Posterior vena cava (tissue), 2 donors: ENCODE results near the gene CNNM4. TPM values are rescaled to one million over a fixed set of nuclear protein-coding genes. Genes with fewer than 3 reads are reported as not detected.
A peak's percentile ranks its signal among the peaks of the same experiment; 100 is the strongest.

Experiments
- DNase-seq: peaks from one replicate; pipeline ENCODE4 v3.0.0-alpha.2; 2020; ENCODE audit warnings: low spot score
- intact Hi-C, 2 donors: fragments of 100-400 bp; cut with DNase I; formaldehyde crosslinking; loops; one replicate each; pipeline versions ENCODE4 v1.14.1 to v1.14.2; 2022 to 2023
- total RNA-seq, 2 donors: library from RNA; stranded (reverse); fragmentation: NEBNext Ultra II Directional; extraction: Animal tissue kit (Norgen Biotek cat#: 25700); gene quantifications; one replicate each; pipeline ENCODE4 v1.2.1, GENCODE V29; 2021
- donor health status: DM: yes; HTN: yes; CAD: no.
- donor health status: DM: yes; HTN: yes; CAD: no.

Gene CNNM4
- total RNA-seq, 2 donors from 2014 or later, result 3.4 to 4.0 TPM

- intact Hi-C loops, result no loop called here
- no peak for DNase-seq
Observed at GRCh38 chr2:96841701-96842495, 81.2 kb downstream of the CNNM4 start.

- no peak for DNase-seq
- intact Hi-C loops, result no loop called here
Observed at GRCh38 chr2:96842600-96842999, 81.9 kb downstream of the CNNM4 start.

- no peak for DNase-seq
- intact Hi-C loops, result no loop called here
Observed at GRCh38 chr2:96843538-96844268, 83.0 kb downstream of the CNNM4 start, which contains the start of gene ANKRD23. ANKRD23 (minus strand) TSS chr2:96844021; CDS start chr2:96843992, 29 bp downstream.

GRCh38 chr2:96844405-96844808 is 83.7 kb downstream of the CNNM4 start:
- no peak for DNase-seq
- intact Hi-C loops, result no loop called here

- intact Hi-C loops, result no loop called here
- DNase-seq, result no peak
Observed at GRCh38 chr2:96846825-96847224, 86.1 kb downstream of the CNNM4 start.

GRCh38 chr2:96847586-96847985 is 86.9 kb downstream of the CNNM4 start:
- no peak for DNase-seq
- intact Hi-C loops, result no loop called here

- no peak for DNase-seq
- intact Hi-C loops, result no loop called here
Observed at GRCh38 chr2:96848264-96848663, 87.6 kb downstream of the CNNM4 start.

- intact Hi-C loops, result no loop called here
- DNase-seq, result no peak
Observed at GRCh38 chr2:96852667-96853066, 92.0 kb downstream of the CNNM4 start.

GRCh38 chr2:96853321-96853720 is 92.6 kb downstream of the CNNM4 start:
- no peak for DNase-seq
- intact Hi-C loops, result no loop called here

- intact Hi-C loops, result loop anchor here in 1 of 2 donors (2.0 kb wide), 1 partner anchor 92 kb away; no protein-coding TSS in a partner anchor
- DNase-seq, result no peak
Observed at GRCh38 chr2:96856776-96857666, 96.3 kb downstream of the CNNM4 start.

- intact Hi-C loops, result loop anchor here (2.0 kb wide), 2 partner anchors 91 to 93 kb away; no protein-coding TSS in a partner anchor
- peak; percentile 99 for DNase-seq
Observed at GRCh38 chr2:96857667-96858372, 97.1 kb downstream of the CNNM4 start, which contains the start of gene ANKRD39. ANKRD39 (minus strand) TSS chr2:96858016; CDS start chr2:96857987, 29 bp downstream.

GRCh38 chr2:96859099-96859649 is 98.5 kb downstream of the CNNM4 start:
- intact Hi-C loops, result loop anchor here in 1 of 2 donors (2.0 kb wide), 1 partner anchor 92 kb away; no protein-coding TSS in a partner anchor
- DNase-seq, result no peak

GRCh38 chr2:96859681-96860064 is 99.0 kb downstream of the CNNM4 start:
- intact Hi-C loops, result loop anchor here in 1 of 2 donors (2.0 kb wide), 1 partner anchor 91 kb away; no protein-coding TSS in a partner anchor
- no peak for DNase-seq

- no peak for DNase-seq
- intact Hi-C loops, result no loop called here
Observed at GRCh38 chr2:96860065-96861029, 99.6 kb downstream of the CNNM4 start.

- intact Hi-C loops, result no loop called here
- no peak for DNase-seq
Observed at GRCh38 chr2:96861074-96861473, 100.4 kb downstream of the CNNM4 start.
